CD4-positive, alpha-beta T cell treated with Interleukin-4 for 4 hours (primary cell): ENCODE results near the gene MOB4.

Experiments
- DNase-seq: peaks from one replicate; pipeline ENCODE4 v3.0.0-alpha.2; 2020

Gene MOB4

GRCh38 chr2:197597166-197597565 is 81.3 kb downstream of the MOB4 start:
- no peak for DNase-seq

GRCh38 chr2:197598450-197598849 is 82.6 kb downstream of the MOB4 start:
- no peak for DNase-seq

- DNase-seq, result no peak
Observed at GRCh38 chr2:197599285-197599965, 83.6 kb downstream of the MOB4 start.

- no peak for DNase-seq
Observed at GRCh38 chr2:197600306-197600705, 84.4 kb downstream of the MOB4 start.

- no peak for DNase-seq
Observed at GRCh38 chr2:197601726-197602125, 85.9 kb downstream of the MOB4 start.
